Suprapubic skin (tissue), 3 donors: ENCODE results near the gene ABHD17A.

Experiments used
- CTCF ChIP-seq, 2 donors: fragments of 200-600 bp in 1 of 2; fragments of 450-650 bp in 1 of 2; sonication (generic) in 1 of 2; IDR thresholded peaks; one replicate each; pipeline ENCODE4 v1.5.1; 2016 to 2019; ENCODE audit warnings: antibody characterized with exemption in 2 of 2, mild to moderate bottlenecking in 1 of 2, moderate library complexity in 1 of 2
- EP300 ChIP-seq: sonication (generic); formaldehyde crosslinking; IDR thresholded peaks from one replicate; pipeline ENCODE4 v1.6.1; 2017; ENCODE audit warnings: antibody characterized with exemption
- POLR2A ChIP-seq, 2 donors: fragments of 450-650 bp; IDR thresholded peaks; one replicate each; pipeline ENCODE4 v1.6.1; 2017; ENCODE audit warnings: antibody characterized with exemption in 2 of 2, mild to moderate bottlenecking in 2 of 2, moderate library complexity in 2 of 2

GRCh38 chr19:1932395-1932794 is 47.1 kb upstream of the ABHD17A start:
- TF ChIP-seq CTCF (IDR thresholded peaks at IDR 0.05) (no peak), POLR2A (IDR thresholded peaks at IDR 0.05) (no peak), EP300 (no peak)
